ENCODE results near the gene MTCH1.

- TF ChIP-seq, protein P1, sequence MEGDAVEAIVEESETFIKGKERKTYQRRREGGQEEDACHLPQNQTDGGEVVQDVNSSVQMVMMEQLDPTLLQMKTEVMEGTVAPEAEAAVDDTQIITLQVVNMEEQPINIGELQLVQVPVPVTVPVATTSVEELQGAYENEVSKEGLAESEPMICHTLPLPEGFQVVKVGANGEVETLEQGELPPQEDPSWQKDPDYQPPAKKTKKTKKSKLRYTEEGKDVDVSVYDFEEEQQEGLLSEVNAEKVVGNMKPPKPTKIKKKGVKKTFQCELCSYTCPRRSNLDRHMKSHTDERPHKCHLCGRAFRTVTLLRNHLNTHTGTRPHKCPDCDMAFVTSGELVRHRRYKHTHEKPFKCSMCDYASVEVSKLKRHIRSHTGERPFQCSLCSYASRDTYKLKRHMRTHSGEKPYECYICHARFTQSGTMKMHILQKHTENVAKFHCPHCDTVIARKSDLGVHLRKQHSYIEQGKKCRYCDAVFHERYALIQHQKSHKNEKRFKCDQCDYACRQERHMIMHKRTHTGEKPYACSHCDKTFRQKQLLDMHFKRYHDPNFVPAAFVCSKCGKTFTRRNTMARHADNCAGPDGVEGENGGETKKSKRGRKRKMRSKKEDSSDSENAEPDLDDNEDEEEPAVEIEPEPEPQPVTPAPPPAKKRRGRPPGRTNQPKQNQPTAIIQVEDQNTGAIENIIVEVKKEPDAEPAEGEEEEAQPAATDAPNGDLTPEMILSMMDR (IDR thresholded peaks at IDR 0.05): no peak
- TF ChIP-seq EZH2 (IDR thresholded peaks at IDR 0.05): no peak
These were observed 48.1 kb upstream of the MTCH1 start for GRCh38 chr6:37033819-37034795.
